Adipocyte (in vitro differentiated cells): ENCODE measurements around the gene CRYZ.

ENCODE experiments used
- DNase-seq: peaks from one replicate; pipeline ENCODE4 v3.0.0-alpha.2; 2015; ENCODE audit warnings: low read depth
- H3K27me3 ChIP-seq: replicated peaks from 2 replicates; pipeline ENCODE4 v1.7.0; 2013; ENCODE audit warnings: mild to moderate bottlenecking, low read length, moderate library complexity; ENCODE audit not compliant: control insufficient read depth, insufficient read depth
- H3K36me3 ChIP-seq: 2 replicates; pipeline ENCODE4 v1.7.0; 2013; ENCODE audit warnings: low read length, mild to moderate bottlenecking, moderate library complexity; ENCODE audit not compliant: control insufficient read depth, insufficient read depth, severe bottlenecking
- H3K4me1 ChIP-seq: 2 replicates; pipeline ENCODE4 v1.7.0; 2013; ENCODE audit warnings: mild to moderate bottlenecking, low read length, moderate library complexity; ENCODE audit not compliant: control insufficient read depth, insufficient read depth
- H3K4me3 ChIP-seq: 2 replicates; pipeline ENCODE4 v1.7.0; 2013; ENCODE audit warnings: mild to moderate bottlenecking, low read length, moderate library complexity
- H3K9ac ChIP-seq: 2 replicates; pipeline ENCODE4 v1.7.0; 2013; ENCODE audit warnings: mild to moderate bottlenecking, low read length, moderate library complexity
- H3K9me3 ChIP-seq: 2 replicates; pipeline ENCODE4 v1.7.0; 2013; ENCODE audit warnings: mild to moderate bottlenecking, low read length, moderate library complexity; ENCODE audit not compliant: control insufficient read depth

Gene CRYZ

DNA sequence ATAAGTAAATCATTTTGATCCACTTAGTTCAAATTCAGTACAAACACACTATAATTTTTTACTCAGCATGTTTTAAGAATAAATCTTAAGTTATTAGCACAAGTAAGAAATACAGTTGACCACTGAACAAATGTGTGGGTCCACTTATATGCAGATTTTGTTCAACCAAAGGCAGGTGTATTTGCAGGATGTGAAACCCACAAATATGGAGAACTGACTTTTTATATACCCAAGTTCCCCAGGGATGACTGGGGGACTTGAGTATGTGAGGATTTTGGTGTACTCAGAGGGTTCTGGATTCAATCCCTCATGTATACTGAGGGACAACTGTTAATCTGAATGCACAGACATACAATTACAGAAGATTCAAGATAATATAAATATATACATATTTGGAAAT is 33.5 kb downstream of the CRYZ start:
- H3K9ac ChIP-seq = no peak overlapping the region
- no peak for DNase-seq
- H3K4me3 ChIP-seq = no peak overlapping the region
- H3K36me3 ChIP-seq = peaks cover 19% of the 10 kb centered on the region
- no peaks in the 10 kb centered on the region for H3K27me3 ChIP-seq
- H3K9me3 ChIP-seq = no peaks in the 10 kb centered on the region
- H3K4me1 ChIP-seq = no peaks in the 10 kb centered on the region

DNA sequence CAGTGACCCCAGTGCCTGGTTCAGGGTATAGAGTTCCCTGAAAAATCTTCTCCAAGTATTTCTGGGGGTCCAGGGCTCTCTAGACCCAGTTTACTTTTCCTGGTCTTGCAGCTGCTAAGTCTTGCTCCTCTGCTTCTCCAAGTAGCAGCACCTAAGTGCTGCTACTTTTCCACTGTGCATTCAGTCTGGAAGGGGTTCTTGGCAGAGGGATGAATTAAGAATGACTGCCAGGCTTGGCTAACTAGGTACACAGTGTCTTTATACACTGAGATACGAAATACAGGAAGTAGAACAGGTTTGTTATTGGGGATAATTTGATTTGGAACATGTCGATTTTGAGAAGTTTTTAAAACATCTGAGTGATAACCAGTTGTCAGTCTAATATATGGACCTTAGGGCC is 35.0 kb downstream of the CRYZ start:
- Histone ChIP-seq H3K9me3 (no peaks in the 10 kb centered on the region), H3K4me3 (no peak overlapping the region), H3K27me3 (no peaks in the 10 kb centered on the region), H3K36me3 (peaks cover 6% of the 10 kb centered on the region), H3K4me1 (no peaks in the 10 kb centered on the region), H3K9ac (no peak overlapping the region)
- DNase-seq = no peak

DNA sequence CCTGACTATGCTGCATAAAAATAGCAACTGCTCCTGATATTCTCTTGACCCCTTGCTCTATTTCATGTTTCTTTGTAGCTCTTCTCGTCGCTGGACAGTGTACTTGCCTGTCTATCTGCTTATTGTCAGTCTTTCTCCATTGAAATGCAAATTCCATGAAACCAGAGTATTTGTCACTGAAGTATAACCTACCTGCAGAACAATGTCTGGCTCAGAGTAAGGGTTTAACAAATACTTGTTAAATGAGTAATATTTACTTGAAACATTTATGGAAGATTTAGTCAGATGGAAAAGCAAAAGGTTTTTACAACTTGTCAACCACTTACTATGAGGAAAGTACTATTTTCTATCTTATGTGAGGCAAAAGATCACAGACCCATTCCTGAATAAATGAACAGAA is 39.4 kb downstream of the CRYZ start:
- Histone ChIP-seq H3K4me1 (no peaks in the 10 kb centered on the region), H3K9ac (no peak overlapping the region), H3K36me3 (no peaks in the 10 kb centered on the region), H3K9me3 (no peaks in the 10 kb centered on the region), H3K27me3 (no peaks in the 10 kb centered on the region), H3K4me3 (no peak overlapping the region)
- DNase-seq = peak; percentile 57

DNA sequence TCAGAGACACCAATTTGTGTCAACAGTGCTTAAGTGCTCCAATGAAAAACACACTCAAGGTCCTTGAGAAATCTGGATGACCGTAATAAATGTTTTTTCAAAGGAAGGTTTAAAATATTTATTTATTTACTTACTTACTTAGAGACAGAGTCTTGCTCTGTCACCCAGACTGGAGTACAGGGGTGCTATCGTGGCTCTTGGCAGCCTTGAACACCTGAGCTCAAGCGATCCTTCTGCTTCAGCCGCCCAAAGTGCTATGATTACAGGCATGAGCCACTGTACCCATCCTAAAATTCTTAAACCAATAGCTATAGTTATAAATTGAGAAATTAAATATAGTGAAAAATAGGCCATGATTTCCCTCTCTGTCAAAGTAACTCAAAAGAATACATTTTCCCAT is 41.9 kb downstream of the CRYZ start:
- Histone ChIP-seq H3K4me3 (no peak overlapping the region), H3K4me1 (no peaks in the 10 kb centered on the region), H3K9me3 (no peaks in the 10 kb centered on the region), H3K27me3 (no peaks in the 10 kb centered on the region), H3K36me3 (no peaks in the 10 kb centered on the region), H3K9ac (no peak overlapping the region)
- DNase-seq = no peak

DNA sequence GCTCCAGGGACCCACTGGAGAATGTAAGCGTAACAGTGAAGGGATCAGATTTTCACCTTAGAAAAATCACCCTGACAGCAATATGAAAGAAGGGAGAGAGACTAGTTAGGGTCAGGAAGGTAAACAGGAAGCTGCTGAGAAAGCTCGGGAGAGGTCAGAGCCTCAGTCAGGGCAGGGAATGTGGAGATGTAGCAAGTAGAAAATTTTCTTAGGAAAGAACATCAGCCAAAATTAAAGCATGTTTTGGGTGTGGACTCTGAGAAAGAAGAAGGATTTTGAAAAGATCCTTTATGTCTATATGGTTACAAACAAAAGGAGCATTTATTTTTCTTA is 42.5 kb downstream of the CRYZ start:
- no peaks in the 10 kb centered on the region for H3K4me1 ChIP-seq
- no peak for DNase-seq
- H3K4me3 ChIP-seq = no peak overlapping the region
- H3K36me3 ChIP-seq = no peaks in the 10 kb centered on the region
- no peaks in the 10 kb centered on the region for H3K9me3 ChIP-seq
- no peaks in the 10 kb centered on the region for H3K27me3 ChIP-seq
- peak overlapping the region; percentile 21 for H3K9ac ChIP-seq

GRCh38 chr1:74689621-74690363 is 43.1 kb downstream of the CRYZ start:
- Histone ChIP-seq H3K9me3 (no peaks in the 10 kb centered on the region), H3K36me3 (no peaks in the 10 kb centered on the region), H3K27me3 (no peaks in the 10 kb centered on the region), H3K4me1 (no peaks in the 10 kb centered on the region), H3K9ac (peak overlapping the region; percentile 21), H3K4me3 (no peak overlapping the region)
- DNase-seq = peak; percentile 88

DNA sequence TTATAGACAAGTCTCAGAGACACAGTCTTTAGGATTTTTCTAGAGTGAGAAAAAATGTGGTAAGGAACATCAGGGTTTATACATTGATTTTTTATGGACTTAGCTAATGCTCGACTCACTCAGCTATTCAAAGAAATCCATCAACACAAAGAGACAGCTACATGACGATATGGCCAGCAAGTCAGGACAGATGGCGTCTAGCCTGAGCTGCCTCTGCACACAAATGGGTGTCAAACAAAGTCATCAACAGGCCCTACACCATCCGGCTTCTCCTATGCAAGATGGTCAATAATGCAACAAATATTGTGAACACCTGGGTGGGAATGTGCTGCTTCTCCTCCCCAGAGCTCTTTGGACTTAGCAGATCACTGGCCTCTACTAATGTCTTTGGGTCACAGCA is 45.9 kb downstream of the CRYZ start:
- no peaks in the 10 kb centered on the region for H3K27me3 ChIP-seq
- DNase-seq = no peak
- no peaks in the 10 kb centered on the region for H3K9me3 ChIP-seq
- H3K4me3 ChIP-seq = no peak overlapping the region
- no peaks in the 10 kb centered on the region for H3K4me1 ChIP-seq
- no peak overlapping the region for H3K9ac ChIP-seq
- H3K36me3 ChIP-seq = no peaks in the 10 kb centered on the region

GRCh38 chr1:74684301-74684700 is 48.5 kb downstream of the CRYZ start:
- no peak for DNase-seq
- H3K9ac ChIP-seq = no peak overlapping the region
- no peaks in the 10 kb centered on the region for H3K9me3 ChIP-seq
- no peak overlapping the region for H3K4me3 ChIP-seq
- no peaks in the 10 kb centered on the region for H3K27me3 ChIP-seq
- no peaks in the 10 kb centered on the region for H3K36me3 ChIP-seq
- H3K4me1 ChIP-seq = no peaks in the 10 kb centered on the region

DNA sequence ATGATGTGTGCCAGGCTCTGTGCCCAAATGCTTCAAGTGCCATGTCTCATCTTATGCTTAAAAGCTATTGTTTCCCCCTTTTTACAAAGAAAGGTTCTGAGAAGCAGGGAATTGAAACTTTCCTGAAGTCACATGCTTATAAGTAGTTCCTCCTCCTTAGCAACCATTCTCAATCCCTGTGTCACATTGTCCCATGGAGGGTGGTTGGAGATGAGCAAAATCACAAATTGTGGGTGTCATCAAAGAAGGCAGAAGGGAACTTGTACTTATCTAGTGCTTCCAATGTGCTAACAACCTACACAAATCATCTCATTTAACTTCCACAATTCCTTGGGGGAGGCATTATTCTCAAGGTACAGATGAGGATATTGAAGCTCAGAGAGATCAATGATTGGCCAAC is 49.2 kb downstream of the CRYZ start:
- H3K9me3 ChIP-seq = no peaks in the 10 kb centered on the region
- H3K36me3 ChIP-seq = no peaks in the 10 kb centered on the region
- no peak for DNase-seq
- no peaks in the 10 kb centered on the region for H3K27me3 ChIP-seq
- H3K4me3 ChIP-seq = no peak overlapping the region
- H3K9ac ChIP-seq = no peak overlapping the region
- no peaks in the 10 kb centered on the region for H3K4me1 ChIP-seq

GRCh38 chr1:74681851-74682250 is 51.0 kb downstream of the CRYZ start:
- DNase-seq = no peak
- H3K9ac ChIP-seq = no peak overlapping the region
- no peak overlapping the region for H3K4me3 ChIP-seq
- no peaks in the 10 kb centered on the region for H3K36me3 ChIP-seq
- H3K27me3 ChIP-seq = no peaks in the 10 kb centered on the region
- no peaks in the 10 kb centered on the region for H3K9me3 ChIP-seq
- no peaks in the 10 kb centered on the region for H3K4me1 ChIP-seq

- Histone ChIP-seq H3K27me3 (no peaks in the 10 kb centered on the region), H3K9me3 (no peaks in the 10 kb centered on the region), H3K9ac (no peak overlapping the region), H3K36me3 (no peaks in the 10 kb centered on the region), H3K4me3 (no peak overlapping the region), H3K4me1 (no peaks in the 10 kb centered on the region)
- DNase-seq = no peak
Observed at GRCh38 chr1:74681449-74681848, 51.4 kb downstream of the CRYZ start.

DNA sequence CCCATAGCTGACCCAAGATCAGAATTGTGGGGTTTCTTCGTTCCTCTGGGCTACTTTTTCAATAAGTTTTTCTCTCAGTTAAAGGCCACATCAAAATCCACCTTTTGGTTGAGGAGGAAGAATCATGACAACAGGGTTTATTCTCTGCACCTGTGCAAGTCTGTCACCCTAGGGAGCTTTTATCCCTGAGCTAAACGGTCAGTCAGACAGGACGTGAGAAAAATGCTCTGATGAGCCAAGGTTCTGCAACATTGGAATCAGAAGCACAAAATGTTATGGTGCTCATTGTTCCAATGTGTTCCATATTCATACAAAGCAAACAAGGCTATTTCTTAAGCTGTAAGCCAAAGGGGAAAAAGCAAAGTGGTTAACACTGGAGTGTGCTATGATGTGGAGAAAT is 51.8 kb downstream of the CRYZ start:
- DNase-seq = no peak
- no peaks in the 10 kb centered on the region for H3K36me3 ChIP-seq
- no peak overlapping the region for H3K9ac ChIP-seq
- no peaks in the 10 kb centered on the region for H3K9me3 ChIP-seq
- no peaks in the 10 kb centered on the region for H3K27me3 ChIP-seq
- no peaks in the 10 kb centered on the region for H3K4me1 ChIP-seq
- H3K4me3 ChIP-seq = no peak overlapping the region
